Parathyroid adenoma (tissue), 2 donors: ENCODE results near the gene EPHB2.

Experiments used
- H2AFZ ChIP-seq: fragments of 300-600 bp; sonication (generic); one replicate; pipeline ENCODE4 v1.7.0; 2017; ENCODE audit warnings: antibody characterized with exemption, mild to moderate bottlenecking
- H3K27ac ChIP-seq: fragments of 300-600 bp; sonication (generic); one replicate; pipeline ENCODE4 v1.7.0; 2017
- H3K27me3 ChIP-seq: fragments of 300-600 bp; sonication (generic); one replicate; pipeline ENCODE4 v1.7.0; 2017; ENCODE audit warnings: low read length; ENCODE audit not compliant: control insufficient read depth, insufficient read depth
- H3K36me3 ChIP-seq: fragments of 300-600 bp; sonication (generic); one replicate; pipeline ENCODE4 v1.7.0; 2017; ENCODE audit warnings: low read length; ENCODE audit not compliant: control insufficient read depth, insufficient read depth
- H3K4me1 ChIP-seq: fragments of 300-600 bp; sonication (generic); one replicate; pipeline ENCODE4 v1.7.0; 2017; ENCODE audit warnings: control low read depth
- H3K4me2 ChIP-seq: fragments of 300-600 bp; sonication (generic); one replicate; pipeline ENCODE4 v1.7.0; 2017; ENCODE audit warnings: low read length
- H3K4me3 ChIP-seq: fragments of 300-600 bp; sonication (generic); one replicate; pipeline ENCODE4 v1.7.0; 2017; ENCODE audit warnings: low read depth, low read length
- H3K79me2 ChIP-seq: fragments of 300-600 bp; sonication (generic); one replicate; pipeline ENCODE4 v1.7.0; 2017; ENCODE audit warnings: control low read depth
- H3K9ac ChIP-seq: fragments of 300-600 bp; sonication (generic); one replicate; pipeline ENCODE4 v1.7.0; 2017; ENCODE audit warnings: mild to moderate bottlenecking
- H3K9me3 ChIP-seq: fragments of 300-600 bp; sonication (generic); one replicate; pipeline ENCODE4 v1.7.0; 2017; ENCODE audit warnings: low read length; ENCODE audit not compliant: control insufficient read depth
- CTCF ChIP-seq: fragments of 300-600 bp; sonication (generic); IDR thresholded peaks from one replicate; pipeline ENCODE4 v1.7.0; 2017; ENCODE audit warnings: antibody characterized with exemption, mild to moderate bottlenecking
- donor health status: primary hyperparathyroidism.

The EPHB2 gene

GRCh38 chr1:22697980-22698379 is 12.7 kb upstream of the EPHB2 start:
- H3K27me3 ChIP-seq: no peaks in the 10 kb centered on the region
- H3K9ac ChIP-seq: no peak overlapping the region
- no peak overlapping the region for H3K4me2 ChIP-seq
- no peaks in the 10 kb centered on the region for H3K4me1 ChIP-seq
- H3K36me3 ChIP-seq: no peaks in the 10 kb centered on the region
- H3K27ac ChIP-seq: no peak overlapping the region
- H3K79me2 ChIP-seq: no peaks in the 10 kb centered on the region
- no peak overlapping the region for H3K4me3 ChIP-seq
- H2AFZ ChIP-seq: no peak overlapping the region
- no peaks in the 10 kb centered on the region for H3K9me3 ChIP-seq
- no peak for TF ChIP-seq CTCF

- H3K4me2 ChIP-seq: no peak overlapping the region
- H3K79me2 ChIP-seq: no peaks in the 10 kb centered on the region
- no peak overlapping the region for H3K4me3 ChIP-seq
- no peaks in the 10 kb centered on the region for H3K4me1 ChIP-seq
- TF ChIP-seq CTCF: no peak
- H3K9ac ChIP-seq: no peak overlapping the region
- H3K36me3 ChIP-seq: no peaks in the 10 kb centered on the region
- H3K9me3 ChIP-seq: no peaks in the 10 kb centered on the region
- H3K27ac ChIP-seq: no peak overlapping the region
- H2AFZ ChIP-seq: no peak overlapping the region
- H3K27me3 ChIP-seq: no peaks in the 10 kb centered on the region
Observed at GRCh38 chr1:22699681-22700520, 10.7 kb upstream of the EPHB2 start.

GRCh38 chr1:22702296-22703085 is 8.1 kb upstream of the EPHB2 start:
- Histone ChIP-seq H3K27me3 (no peaks in the 10 kb centered on the region), H3K36me3 (no peaks in the 10 kb centered on the region), H3K9me3 (no peaks in the 10 kb centered on the region), H3K9ac (no peak overlapping the region), H3K79me2 (no peaks in the 10 kb centered on the region), H3K4me3 (no peak overlapping the region), H3K4me2 (no peak overlapping the region), H3K27ac (no peak overlapping the region), H3K4me1 (no peaks in the 10 kb centered on the region), H2AFZ (no peak overlapping the region)
- TF ChIP-seq CTCF: no peak

GRCh38 chr1:22704440-22705067 is 6.1 kb upstream of the EPHB2 start:
- no peak overlapping the region for H3K4me3 ChIP-seq
- H3K9me3 ChIP-seq: no peaks in the 10 kb centered on the region
- no peak overlapping the region for H3K9ac ChIP-seq
- no peak overlapping the region for H2AFZ ChIP-seq
- H3K4me1 ChIP-seq: no peaks in the 10 kb centered on the region
- H3K79me2 ChIP-seq: no peaks in the 10 kb centered on the region
- peak; percentile 84 for TF ChIP-seq CTCF
- H3K36me3 ChIP-seq: no peaks in the 10 kb centered on the region
- no peak overlapping the region for H3K4me2 ChIP-seq
- no peak overlapping the region for H3K27ac ChIP-seq
- H3K27me3 ChIP-seq: no peaks in the 10 kb centered on the region
